Mammary epithelial cell (primary cell): ENCODE data around the gene CPM.

Experiments used
- EZH2 ChIP-seq: IDR thresholded peaks from 2 replicates; pipeline ENCODE4 v1.6.1; 2012; ENCODE audit warnings: low read length, inconsistent platforms, borderline replicate concordance
- TF ChIP-seq, protein P1 (sequence below), 2 donors: IDR thresholded peaks in 1 of 2; conservative IDR thresholded peaks in 1 of 2; 2 replicates each; pipeline ENCODE4 v1.5.1; 2011 to 2012; ENCODE audit warnings: inconsistent platforms in 2 of 2, low read length in 2 of 2, mild to moderate bottlenecking in 2 of 2, control low read depth in 1 of 2, low read depth in 1 of 2; ENCODE audit not compliant: insufficient read depth in 1 of 2; ENCODE audit errors: extremely low read depth in 1 of 2

DNA sequence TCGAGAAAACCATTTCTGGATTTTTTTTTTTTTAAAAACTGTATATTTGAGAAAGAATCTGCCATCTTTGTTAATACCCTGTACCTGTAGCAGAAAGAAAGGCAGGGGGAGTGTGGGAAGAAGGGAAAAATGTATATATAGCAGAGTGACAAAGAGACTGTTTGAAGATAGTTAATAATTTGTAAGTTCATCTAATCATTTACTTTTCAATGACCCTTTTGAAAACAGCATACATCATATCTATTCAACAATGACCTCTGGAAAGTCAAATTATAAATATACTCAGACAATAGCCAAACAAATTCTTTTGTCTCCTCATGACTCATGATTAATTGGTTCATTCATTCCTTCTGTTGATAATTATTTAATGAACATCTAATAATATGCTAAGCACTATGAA lies 10.9 kb upstream of the CPM start:
- TF ChIP-seq, protein P1, sequence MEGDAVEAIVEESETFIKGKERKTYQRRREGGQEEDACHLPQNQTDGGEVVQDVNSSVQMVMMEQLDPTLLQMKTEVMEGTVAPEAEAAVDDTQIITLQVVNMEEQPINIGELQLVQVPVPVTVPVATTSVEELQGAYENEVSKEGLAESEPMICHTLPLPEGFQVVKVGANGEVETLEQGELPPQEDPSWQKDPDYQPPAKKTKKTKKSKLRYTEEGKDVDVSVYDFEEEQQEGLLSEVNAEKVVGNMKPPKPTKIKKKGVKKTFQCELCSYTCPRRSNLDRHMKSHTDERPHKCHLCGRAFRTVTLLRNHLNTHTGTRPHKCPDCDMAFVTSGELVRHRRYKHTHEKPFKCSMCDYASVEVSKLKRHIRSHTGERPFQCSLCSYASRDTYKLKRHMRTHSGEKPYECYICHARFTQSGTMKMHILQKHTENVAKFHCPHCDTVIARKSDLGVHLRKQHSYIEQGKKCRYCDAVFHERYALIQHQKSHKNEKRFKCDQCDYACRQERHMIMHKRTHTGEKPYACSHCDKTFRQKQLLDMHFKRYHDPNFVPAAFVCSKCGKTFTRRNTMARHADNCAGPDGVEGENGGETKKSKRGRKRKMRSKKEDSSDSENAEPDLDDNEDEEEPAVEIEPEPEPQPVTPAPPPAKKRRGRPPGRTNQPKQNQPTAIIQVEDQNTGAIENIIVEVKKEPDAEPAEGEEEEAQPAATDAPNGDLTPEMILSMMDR (conservative IDR thresholded peaks at IDR 0.05 in 1 of 2, IDR thresholded peaks at IDR 0.05 in 1 of 2; ENCODE audit: extremely low read depth in 1 of 2, insufficient read depth in 1 of 2, low read depth in 1 of 2, low read length in 2 of 2): no peak
- TF ChIP-seq EZH2: no peak
